Ovary (tissue), 3 donors: ENCODE measurements around the gene STK16.

Experiments used
- CTCF ChIP-seq, 3 donors: fragments of 450-650 bp in 2 of 3; fragments of 200-600 bp in 1 of 3; IDR thresholded peaks; one replicate each; pipeline versions ENCODE4 v1.5.1 to v1.8.0; 2016 to 2022; ENCODE audit warnings: antibody characterized with exemption in 3 of 3, mild to moderate bottlenecking in 1 of 3
- EP300 ChIP-seq: sonication (generic); formaldehyde crosslinking; IDR thresholded peaks from one replicate; pipeline ENCODE4 v1.6.1; 2017; ENCODE audit warnings: antibody characterized with exemption
- POLR2A ChIP-seq: fragments of 450-650 bp; IDR thresholded peaks from one replicate; pipeline ENCODE4 v1.6.1; 2017; ENCODE audit warnings: antibody characterized with exemption, mild to moderate bottlenecking, moderate library complexity
- donor health status: DM: no; HTN: no; CAD: no.

GRCh38 chr2:219210886-219211362, 34.4 kb upstream of the STK16 start:
- TF ChIP-seq CTCF (IDR thresholded peaks at IDR 0.05) (no peak), POLR2A (no peak), EP300 (no peak)
